ENCODE results near the gene ZNF195. TPM values are rescaled to one million over a fixed set of nuclear protein-coding genes. Genes with fewer than 3 reads are reported as not detected.

The ZNF195 gene
- total RNA-seq, 1 experiment from 2014 or later: 85.5 TPM

DNA sequence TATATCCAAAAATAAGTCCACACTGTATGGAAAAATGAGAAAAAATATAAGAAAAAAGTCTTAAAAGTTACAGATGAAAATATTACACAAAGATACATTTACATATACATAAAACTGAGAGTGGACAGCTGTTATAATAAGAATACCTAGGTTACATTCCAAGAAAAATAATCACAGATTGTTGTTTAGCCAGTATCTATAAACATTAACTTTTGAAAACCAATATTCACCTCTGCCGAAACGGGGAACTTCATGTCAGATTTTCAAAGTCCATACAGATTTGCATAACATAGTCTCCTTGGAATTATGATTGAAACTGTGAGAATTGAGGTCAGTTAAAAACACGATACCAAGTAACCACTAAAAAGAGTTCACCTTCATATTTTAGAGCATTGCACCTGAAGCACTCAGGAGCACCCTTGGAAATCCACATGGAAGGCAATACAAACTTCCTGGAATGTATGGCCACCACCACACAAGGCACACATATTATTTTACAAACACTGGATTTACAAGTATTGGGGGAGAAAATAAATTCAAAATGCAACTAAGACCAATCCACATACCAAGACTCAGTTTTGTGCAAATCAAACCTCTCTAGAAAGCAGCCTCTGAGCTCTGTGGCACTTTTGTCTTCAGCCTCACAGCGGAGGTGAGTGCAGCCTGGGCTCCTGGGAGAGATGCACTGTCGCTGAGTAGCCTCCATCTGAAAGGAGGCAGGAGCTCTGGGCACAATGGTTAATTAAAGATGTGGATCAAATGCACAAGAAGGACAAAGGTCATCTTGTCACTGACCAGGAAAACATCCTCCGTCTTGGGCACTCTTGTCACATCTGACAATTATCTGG is 34.4 kb downstream of the ZNF195 start (continued):
- no peak for TF ChIP-seq PRDM15 (CRISPR knock-in tag; IDR thresholded peaks at IDR 0.05)
- TF ChIP-seq TCF7 (CRISPR knock-in tag; IDR thresholded peaks at IDR 0.05; ENCODE audit: low read depth): no peak
- no peak for TF ChIP-seq SP1 (CRISPR knock-in tag; conservative IDR thresholded peaks at IDR 0.05)
- no peak for TF ChIP-seq FOXK1 (CRISPR knock-in tag; IDR thresholded peaks at IDR 0.05)
- TF ChIP-seq, protein P1, sequence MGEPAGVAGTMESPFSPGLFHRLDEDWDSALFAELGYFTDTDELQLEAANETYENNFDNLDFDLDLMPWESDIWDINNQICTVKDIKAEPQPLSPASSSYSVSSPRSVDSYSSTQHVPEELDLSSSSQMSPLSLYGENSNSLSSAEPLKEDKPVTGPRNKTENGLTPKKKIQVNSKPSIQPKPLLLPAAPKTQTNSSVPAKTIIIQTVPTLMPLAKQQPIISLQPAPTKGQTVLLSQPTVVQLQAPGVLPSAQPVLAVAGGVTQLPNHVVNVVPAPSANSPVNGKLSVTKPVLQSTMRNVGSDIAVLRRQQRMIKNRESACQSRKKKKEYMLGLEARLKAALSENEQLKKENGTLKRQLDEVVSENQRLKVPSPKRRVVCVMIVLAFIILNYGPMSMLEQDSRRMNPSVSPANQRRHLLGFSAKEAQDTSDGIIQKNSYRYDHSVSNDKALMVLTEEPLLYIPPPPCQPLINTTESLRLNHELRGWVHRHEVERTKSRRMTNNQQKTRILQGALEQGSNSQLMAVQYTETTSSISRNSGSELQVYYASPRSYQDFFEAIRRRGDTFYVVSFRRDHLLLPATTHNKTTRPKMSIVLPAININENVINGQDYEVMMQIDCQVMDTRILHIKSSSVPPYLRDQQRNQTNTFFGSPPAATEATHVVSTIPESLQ (CRISPR knock-in tag; IDR thresholded peaks at IDR 0.05): no peak
- no peak for TF ChIP-seq HMGA2 (CRISPR knock-in tag; IDR thresholded peaks at IDR 0.05)

DNA sequence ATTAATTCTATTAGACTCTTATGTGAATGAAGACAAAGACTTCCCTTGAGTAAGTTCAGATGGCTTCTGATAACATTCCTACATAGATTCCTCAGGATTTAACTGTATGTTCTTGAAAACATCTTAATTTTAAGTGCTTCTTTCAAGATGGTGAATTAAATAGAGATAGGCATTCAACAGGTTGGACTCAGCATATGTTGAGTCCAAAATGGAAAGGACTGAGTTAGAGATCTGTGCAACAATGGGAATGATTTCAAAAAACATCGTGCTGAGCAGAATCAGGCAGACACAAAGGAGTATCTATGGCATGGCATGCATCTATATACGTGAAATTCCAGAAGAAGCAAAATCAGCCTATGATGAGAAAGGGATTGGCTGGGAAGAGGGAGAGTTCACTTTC is 36.2 kb downstream of the ZNF195 start:
- ATAC-seq: no peak
- Mint-ChIP-seq H3K4me3 (no peak overlapping the region), H3K36me3 (peaks cover 8% of the 10 kb centered on the region), H3K9me3 (peaks cover 22% of the 10 kb centered on the region), H3K4me1 (peaks cover 18% of the 10 kb centered on the region), H3K27ac (no peak overlapping the region), H3K27me3 (ENCODE audit: low read depth) (peaks cover 21% of the 10 kb centered on the region)
- ChIA-PET CTCF (interaction anchor here (2.7 to 3.0 kb wide), 2 partner anchors 38 to 65 kb away, joined by 42 to 67 read pairs; partner anchors contain the start of gene ZNF195), POLR2A (no interaction called here)
- TF ChIP-seq CREB1 (CRISPR knock-in tag; IDR thresholded peaks at IDR 0.05): no peak
- TF ChIP-seq KAT7 (CRISPR knock-in tag; IDR thresholded peaks at IDR 0.05; ENCODE audit: borderline replicate concordance): no peak
- no peak for TF ChIP-seq ARID4B (CRISPR knock-in tag; IDR thresholded peaks at IDR 0.05; ENCODE audit: borderline replicate concordance)
- no peak for TF ChIP-seq PRRX2 (CRISPR knock-in tag; IDR thresholded peaks at IDR 0.05)
- TF ChIP-seq SP1 (CRISPR knock-in tag; conservative IDR thresholded peaks at IDR 0.05): no peak
- TF ChIP-seq, protein P2, sequence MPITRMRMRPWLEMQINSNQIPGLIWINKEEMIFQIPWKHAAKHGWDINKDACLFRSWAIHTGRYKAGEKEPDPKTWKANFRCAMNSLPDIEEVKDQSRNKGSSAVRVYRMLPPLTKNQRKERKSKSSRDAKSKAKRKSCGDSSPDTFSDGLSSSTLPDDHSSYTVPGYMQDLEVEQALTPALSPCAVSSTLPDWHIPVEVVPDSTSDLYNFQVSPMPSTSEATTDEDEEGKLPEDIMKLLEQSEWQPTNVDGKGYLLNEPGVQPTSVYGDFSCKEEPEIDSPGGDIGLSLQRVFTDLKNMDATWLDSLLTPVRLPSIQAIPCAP (CRISPR knock-in tag; IDR thresholded peaks at IDR 0.05): no peak
- no peak for DNase-seq (ENCODE audit: low spot score)

Measured in WTC11 (cell line).